ENCODE results near the gene CENPP.

- TF ChIP-seq HNF4G (IDR thresholded peaks at IDR 0.05), result no peak
- TF ChIP-seq, protein P1, sequence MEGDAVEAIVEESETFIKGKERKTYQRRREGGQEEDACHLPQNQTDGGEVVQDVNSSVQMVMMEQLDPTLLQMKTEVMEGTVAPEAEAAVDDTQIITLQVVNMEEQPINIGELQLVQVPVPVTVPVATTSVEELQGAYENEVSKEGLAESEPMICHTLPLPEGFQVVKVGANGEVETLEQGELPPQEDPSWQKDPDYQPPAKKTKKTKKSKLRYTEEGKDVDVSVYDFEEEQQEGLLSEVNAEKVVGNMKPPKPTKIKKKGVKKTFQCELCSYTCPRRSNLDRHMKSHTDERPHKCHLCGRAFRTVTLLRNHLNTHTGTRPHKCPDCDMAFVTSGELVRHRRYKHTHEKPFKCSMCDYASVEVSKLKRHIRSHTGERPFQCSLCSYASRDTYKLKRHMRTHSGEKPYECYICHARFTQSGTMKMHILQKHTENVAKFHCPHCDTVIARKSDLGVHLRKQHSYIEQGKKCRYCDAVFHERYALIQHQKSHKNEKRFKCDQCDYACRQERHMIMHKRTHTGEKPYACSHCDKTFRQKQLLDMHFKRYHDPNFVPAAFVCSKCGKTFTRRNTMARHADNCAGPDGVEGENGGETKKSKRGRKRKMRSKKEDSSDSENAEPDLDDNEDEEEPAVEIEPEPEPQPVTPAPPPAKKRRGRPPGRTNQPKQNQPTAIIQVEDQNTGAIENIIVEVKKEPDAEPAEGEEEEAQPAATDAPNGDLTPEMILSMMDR (IDR thresholded peaks at IDR 0.05; ENCODE audit: low read depth, low read length, missing input control), result no peak
- TF ChIP-seq, protein P2, sequence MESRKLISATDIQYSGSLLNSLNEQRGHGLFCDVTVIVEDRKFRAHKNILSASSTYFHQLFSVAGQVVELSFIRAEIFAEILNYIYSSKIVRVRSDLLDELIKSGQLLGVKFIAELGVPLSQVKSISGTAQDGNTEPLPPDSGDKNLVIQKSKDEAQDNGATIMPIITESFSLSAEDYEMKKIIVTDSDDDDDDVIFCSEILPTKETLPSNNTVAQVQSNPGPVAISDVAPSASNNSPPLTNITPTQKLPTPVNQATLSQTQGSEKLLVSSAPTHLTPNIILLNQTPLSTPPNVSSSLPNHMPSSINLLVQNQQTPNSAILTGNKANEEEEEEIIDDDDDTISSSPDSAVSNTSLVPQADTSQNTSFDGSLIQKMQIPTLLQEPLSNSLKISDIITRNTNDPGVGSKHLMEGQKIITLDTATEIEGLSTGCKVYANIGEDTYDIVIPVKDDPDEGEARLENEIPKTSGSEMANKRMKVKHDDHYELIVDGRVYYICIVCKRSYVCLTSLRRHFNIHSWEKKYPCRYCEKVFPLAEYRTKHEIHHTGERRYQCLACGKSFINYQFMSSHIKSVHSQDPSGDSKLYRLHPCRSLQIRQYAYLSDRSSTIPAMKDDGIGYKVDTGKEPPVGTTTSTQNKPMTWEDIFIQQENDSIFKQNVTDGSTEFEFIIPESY (IDR thresholded peaks at IDR 0.05), result no peak
- TF ChIP-seq GABPA (IDR thresholded peaks at IDR 0.05 in 1 of 2, conservative IDR thresholded peaks at IDR 0.05 in 1 of 2), result no peak
- TF ChIP-seq SP1 (IDR thresholded peaks at IDR 0.05), result no peak
Observed at GRCh38 chr9:92512622-92513021, 186.9 kb downstream of the CENPP start.
